ENCODE measurements around the gene MOGAT3.

- TF ChIP-seq CTCF (conservative IDR thresholded peaks at IDR 0.05; ENCODE audit: low read depth, low read length), result no peak
- no peak for TF ChIP-seq USF2 (IDR thresholded peaks at IDR 0.05; ENCODE audit: low read depth, low read length)
- TF ChIP-seq POLR2A (IDR thresholded peaks at IDR 0.05; ENCODE audit: low read depth, low read length), result no peak
- no peak for TF ChIP-seq MAFK (IDR thresholded peaks at IDR 0.05; ENCODE audit: low read depth, low read length)
- no peak for TF ChIP-seq CEBPB (IDR thresholded peaks at IDR 0.05; ENCODE audit: low read depth, low read length)
These were observed 21.7 kb downstream of the MOGAT3 start for GRCh38 chr7:101179117-101179516.

Measured in IMR-90 (cell line).